GM19351 (cell line): Measurements from ENCODE around the gene LCE2C.

ENCODE experiments used
- ATAC-seq: cut with Tn5 transposase; IDR thresholded peaks from one replicate; pipeline ENCODE4 v1.9.1; 2021; ENCODE audit warnings: mild to moderate bottlenecking, moderate library complexity; ENCODE audit not compliant: unreplicated experiment

The LCE2C gene

DNA sequence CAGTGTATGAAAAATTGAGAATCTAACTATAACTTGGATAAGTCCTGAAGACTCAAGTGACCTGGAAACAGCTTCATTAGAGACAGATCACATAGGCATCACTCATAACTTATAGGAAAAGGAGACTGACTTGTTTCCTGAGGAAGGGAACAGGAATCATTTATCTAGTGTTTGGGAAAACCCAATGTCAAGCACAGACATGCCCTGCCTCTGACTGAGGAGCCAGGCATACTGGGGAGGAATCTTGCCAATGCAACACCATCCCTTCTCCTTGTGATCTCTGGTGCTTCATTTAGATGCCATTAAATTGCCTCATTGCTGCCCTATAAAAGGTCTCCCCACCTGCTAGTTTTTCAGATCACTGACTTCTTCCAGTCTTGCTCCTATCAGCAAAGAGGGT, 43.2 kb downstream of the LCE2C start:
- ATAC-seq: no peak

- ATAC-seq: no peak
Observed at GRCh38 chr1:152725261-152725660, 50.2 kb downstream of the LCE2C start.
